DOHH2 (cell line): Measurements from ENCODE around the gene NOXA1.

Experiments used
- H3F3A ChIP-seq: fragments of 200-600 bp; sonication (generic), shearing (Covaris generic); 2 replicates; pipeline ENCODE4 v1.6.0; 2016; ENCODE audit warnings: antibody characterized with exemption, mild to moderate bottlenecking; ENCODE audit not compliant: control insufficient read depth, insufficient read depth
- H3K27ac ChIP-seq: fragments of 200-600 bp; sonication (generic); 2 replicates; pipeline ENCODE4 v1.5.1; 2014; ENCODE audit warnings: low read depth, mild to moderate bottlenecking, low read length, moderate library complexity
- H3K27me3 ChIP-seq: fragments of 200-600 bp; sonication (generic); 2 replicates; pipeline ENCODE4 v1.6.1; 2014; ENCODE audit warnings: mild to moderate bottlenecking, low read length, mixed read lengths; ENCODE audit not compliant: control insufficient read depth
- H3K36me3 ChIP-seq: fragments of 200-600 bp; sonication (generic); 2 replicates; pipeline ENCODE4 v1.6.1; 2014; ENCODE audit warnings: mild to moderate bottlenecking, low read length, moderate library complexity, mixed read lengths; ENCODE audit not compliant: control insufficient read depth
- H3K4me1 ChIP-seq: fragments of 200-600 bp; sonication (generic); 2 replicates; pipeline ENCODE4 v1.6.1; 2014; ENCODE audit warnings: mild to moderate bottlenecking, low read length, mixed read lengths; ENCODE audit not compliant: control insufficient read depth
- H3K4me2 ChIP-seq: fragments of 200-600 bp; sonication (generic); 2 replicates; pipeline ENCODE4 v1.6.0; 2014; ENCODE audit warnings: mild to moderate bottlenecking, low read length, moderate library complexity
- H3K4me3 ChIP-seq: fragments of 200-600 bp; sonication (generic); 2 replicates; pipeline ENCODE4 v1.5.1; 2014; ENCODE audit warnings: mild to moderate bottlenecking, low read length, mixed read lengths
- H3K79me2 ChIP-seq: fragments of 200-600 bp; sonication (generic); 2 replicates; pipeline ENCODE4 v1.6.1; 2014; ENCODE audit warnings: mild to moderate bottlenecking, low read length, mixed read lengths; ENCODE audit not compliant: control insufficient read depth
- H3K9me2 ChIP-seq: fragments of 200-600 bp; sonication (generic); replicated peaks from 2 replicates; pipeline ENCODE4 v1.6.1; 2014; ENCODE audit warnings: mild to moderate bottlenecking, low read length, mixed read lengths; ENCODE audit not compliant: control insufficient read depth
- H3K9me3 ChIP-seq: fragments of 200-600 bp; sonication (generic); 2 replicates; pipeline ENCODE4 v1.6.1; 2014; ENCODE audit warnings: antibody characterized with exemption, low read length, mixed read lengths; ENCODE audit not compliant: control insufficient read depth, insufficient read depth
- H4K20me1 ChIP-seq: fragments of 200-600 bp; sonication (generic); 2 replicates; pipeline ENCODE4 v1.6.0; 2014; ENCODE audit warnings: low read depth, mild to moderate bottlenecking, antibody characterized with exemption, low read length, moderate library complexity; ENCODE audit not compliant: control insufficient read depth, insufficient read depth
- EZH2phosphoT487 ChIP-seq: fragments of 200-600 bp; sonication (generic); IDR thresholded peaks from 2 replicates; pipeline ENCODE4 v1.6.1; 2017; ENCODE audit warnings: borderline replicate concordance, mild to moderate bottlenecking, antibody characterized with exemption, low read length, moderate library complexity, mixed read lengths
- TF ChIP-seq, protein P1 (sequence below): fragments of 200-600 bp; sonication (generic); IDR thresholded peaks from one replicate; pipeline ENCODE4 v1.5.1; 2014; ENCODE audit warnings: antibody characterized with exemption, mild to moderate bottlenecking, low read depth, low read length; ENCODE audit not compliant: poor library complexity, severe bottlenecking

Gene NOXA1

DNA sequence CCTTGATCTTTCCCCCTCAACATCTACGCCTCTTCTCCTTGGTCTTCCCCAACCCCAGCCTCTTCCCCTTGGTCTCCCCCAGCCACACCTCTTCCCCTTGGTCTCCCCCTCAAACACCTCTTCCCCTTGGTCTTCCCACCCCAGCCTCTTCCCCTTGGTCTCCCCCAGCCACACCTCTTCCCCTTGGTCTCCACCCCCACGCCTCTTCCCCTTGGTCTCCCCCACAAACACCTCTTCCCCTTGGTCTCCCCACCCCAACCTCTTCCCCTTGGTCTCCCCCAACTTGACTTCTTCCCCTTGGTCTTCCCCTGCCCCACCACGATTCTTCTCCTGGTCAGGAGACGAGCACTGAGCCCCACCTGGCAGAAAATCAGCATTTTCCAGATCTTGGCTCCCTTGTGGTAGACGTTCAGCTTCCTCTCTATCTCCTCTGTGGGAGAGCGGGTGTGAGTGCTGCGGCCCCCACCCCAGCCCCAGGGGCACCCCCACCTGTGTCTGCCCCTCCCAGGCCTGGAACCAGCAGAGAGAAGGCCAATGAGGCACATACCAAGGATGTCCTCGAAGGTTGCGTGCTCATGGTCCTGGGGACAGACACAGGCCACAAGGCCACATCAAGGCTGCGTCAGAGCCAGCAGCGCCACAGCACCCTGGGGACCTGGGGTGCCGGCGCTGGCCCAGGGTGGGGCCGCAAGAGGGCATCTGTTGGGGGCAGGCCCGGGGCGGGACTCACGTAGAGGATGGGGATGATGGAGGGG lies 29.0 kb downstream of the NOXA1 start:
- no peaks in the 10 kb centered on the region for H3K9me3 ChIP-seq
- no peaks in the 10 kb centered on the region for H3K9me2 ChIP-seq
- no peak overlapping the region for H3K27ac ChIP-seq
- H3K79me2 ChIP-seq: peaks cover 3% of the 10 kb centered on the region; the same call in 1 of the 2 replicates
- H3F3A ChIP-seq: no peaks in the 10 kb centered on the region
- H3K36me3 ChIP-seq: peaks cover 64% of the 10 kb centered on the region
- H3K4me2 ChIP-seq: no peak overlapping the region
- no peaks in the 10 kb centered on the region for H3K27me3 ChIP-seq
- TF ChIP-seq, protein P1, sequence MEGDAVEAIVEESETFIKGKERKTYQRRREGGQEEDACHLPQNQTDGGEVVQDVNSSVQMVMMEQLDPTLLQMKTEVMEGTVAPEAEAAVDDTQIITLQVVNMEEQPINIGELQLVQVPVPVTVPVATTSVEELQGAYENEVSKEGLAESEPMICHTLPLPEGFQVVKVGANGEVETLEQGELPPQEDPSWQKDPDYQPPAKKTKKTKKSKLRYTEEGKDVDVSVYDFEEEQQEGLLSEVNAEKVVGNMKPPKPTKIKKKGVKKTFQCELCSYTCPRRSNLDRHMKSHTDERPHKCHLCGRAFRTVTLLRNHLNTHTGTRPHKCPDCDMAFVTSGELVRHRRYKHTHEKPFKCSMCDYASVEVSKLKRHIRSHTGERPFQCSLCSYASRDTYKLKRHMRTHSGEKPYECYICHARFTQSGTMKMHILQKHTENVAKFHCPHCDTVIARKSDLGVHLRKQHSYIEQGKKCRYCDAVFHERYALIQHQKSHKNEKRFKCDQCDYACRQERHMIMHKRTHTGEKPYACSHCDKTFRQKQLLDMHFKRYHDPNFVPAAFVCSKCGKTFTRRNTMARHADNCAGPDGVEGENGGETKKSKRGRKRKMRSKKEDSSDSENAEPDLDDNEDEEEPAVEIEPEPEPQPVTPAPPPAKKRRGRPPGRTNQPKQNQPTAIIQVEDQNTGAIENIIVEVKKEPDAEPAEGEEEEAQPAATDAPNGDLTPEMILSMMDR: no peak
- TF ChIP-seq EZH2phosphoT487: no peak
- H3K4me1 ChIP-seq: peaks cover 66% of the 10 kb centered on the region
- H3K4me3 ChIP-seq: no peak overlapping the region
- no peaks in the 10 kb centered on the region for H4K20me1 ChIP-seq

DNA sequence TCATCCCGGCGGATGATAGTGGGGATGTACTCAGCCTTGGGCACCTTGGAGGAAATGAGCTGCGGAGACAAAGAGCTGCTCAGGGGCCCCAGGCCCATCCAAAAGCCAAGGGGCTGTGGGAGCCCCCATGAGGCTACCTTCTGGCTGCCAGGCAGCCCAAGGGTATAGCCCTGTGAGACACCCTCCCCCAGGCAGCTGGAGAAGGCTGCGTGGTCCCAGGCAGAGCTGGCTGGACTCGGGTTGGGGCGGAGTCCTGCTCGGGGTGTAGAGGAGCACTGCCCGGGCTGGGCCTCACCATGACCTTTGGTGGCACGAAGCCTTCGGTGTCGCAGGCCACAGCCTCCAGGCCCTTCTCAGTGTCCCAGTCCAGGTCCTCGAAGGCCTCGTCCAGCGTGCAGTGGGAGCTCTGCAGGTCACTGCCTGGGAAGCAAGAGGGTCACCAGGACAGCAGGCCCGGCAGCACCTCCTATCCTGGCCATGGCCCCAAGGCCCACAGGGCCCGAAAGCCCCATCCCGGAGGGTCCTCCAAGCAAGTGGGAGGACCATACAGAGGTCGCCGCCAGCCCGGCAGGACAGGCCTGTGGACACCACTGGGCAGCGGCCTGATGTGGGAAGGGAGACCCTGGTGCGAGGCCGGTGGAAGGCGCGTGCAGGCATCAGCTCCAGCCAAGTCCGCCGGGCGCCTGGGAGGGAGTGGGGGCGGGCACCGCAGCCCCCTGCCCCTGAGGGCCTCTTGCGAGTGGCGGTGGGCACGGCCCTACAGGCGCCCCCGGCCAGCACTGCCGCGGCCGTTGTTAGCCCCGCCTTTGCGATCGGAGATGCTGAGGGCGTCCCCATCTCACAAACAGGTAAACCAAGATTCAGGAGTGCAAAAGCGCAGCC lies 29.8 kb downstream of the NOXA1 start:
- Histone ChIP-seq H3K4me2 (peak overlapping the region; percentile 38; the same call in 1 of the 2 replicates), H3K9me3 (no peaks in the 10 kb centered on the region), H3K36me3 (peaks cover 72% of the 10 kb centered on the region), H3F3A (no peaks in the 10 kb centered on the region), H3K79me2 (peaks cover 11% of the 10 kb centered on the region), H3K27me3 (no peaks in the 10 kb centered on the region), H3K27ac (no peak overlapping the region), H3K4me1 (peaks cover 73% of the 10 kb centered on the region), H3K4me3 (no peak overlapping the region), H4K20me1 (no peaks in the 10 kb centered on the region; the same call in 1 of the 2 replicates), H3K9me2 (no peaks in the 10 kb centered on the region)
- TF ChIP-seq EZH2phosphoT487: no peak
- TF ChIP-seq, protein P1: no peak

DNA sequence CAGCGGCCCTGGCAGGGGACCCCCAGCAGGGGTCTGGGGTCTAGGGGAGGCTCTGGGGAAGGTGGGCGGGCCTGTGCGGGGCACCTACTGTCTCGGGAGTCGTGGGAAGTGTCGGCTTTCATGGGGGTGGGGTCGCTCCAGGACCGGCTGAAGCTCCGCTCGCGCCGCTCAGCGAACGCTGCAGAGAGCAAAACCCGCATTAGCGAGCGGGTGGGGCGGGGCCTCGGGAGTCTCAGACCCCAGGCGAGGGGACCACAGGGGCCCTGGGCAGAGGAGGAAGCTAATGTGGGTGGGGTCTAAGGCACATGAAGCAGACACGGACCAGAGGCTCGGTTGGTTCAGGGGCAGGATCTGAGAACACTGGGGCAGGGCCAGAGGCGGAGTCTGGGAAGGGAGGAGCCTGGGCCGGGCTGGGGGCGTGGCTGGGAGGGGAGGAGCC lies 30.5 kb downstream of the NOXA1 start:
- no peaks in the 10 kb centered on the region; the same call in 1 of the 2 replicates for H4K20me1 ChIP-seq
- H3K27me3 ChIP-seq: no peaks in the 10 kb centered on the region
- H3K4me2 ChIP-seq: peak overlapping the region; percentile 38; the same call in 1 of the 2 replicates
- peaks cover 75% of the 10 kb centered on the region for H3K36me3 ChIP-seq
- no peaks in the 10 kb centered on the region for H3F3A ChIP-seq
- H3K4me1 ChIP-seq: peaks cover 78% of the 10 kb centered on the region
- no peak overlapping the region for H3K27ac ChIP-seq
- no peaks in the 10 kb centered on the region for H3K9me2 ChIP-seq
- TF ChIP-seq, protein P1: no peak
- TF ChIP-seq EZH2phosphoT487: no peak
- H3K79me2 ChIP-seq: peaks cover 18% of the 10 kb centered on the region
- H3K9me3 ChIP-seq: no peaks in the 10 kb centered on the region
- H3K4me3 ChIP-seq: 0 out of 2 replicates have a peak overlapping the region, but pooled peaks have one; percentile 36
